IMR-90 (cell line): ENCODE measurements around the gene ZNF593OS. TPM values are rescaled to one million over a fixed set of nuclear protein-coding genes. Genes with fewer than 3 reads are reported as not detected.

Experiments
- ATAC-seq: fragments of 200-7000 bp; cut with Tn5 transposase; 2 replicates; pipeline ENCODE4 v1.9.1; 2020; ENCODE audit warnings: low read depth, mild to moderate bottlenecking, moderate library complexity
- BruUV-seq: library from RNA; stranded (reverse); fragments of 400-500 nt; replicated peaks from 2 replicates; lab custom pipeline; 2021; lab: Mats Ljungman, UMichigan
- CTCF ChIA-PET: fragments of 300-600 bp; formaldehyde crosslinking; extraction: SDS; loops from one replicate; lab custom pipeline; 2021; ENCODE audit warnings: antibody characterized with exemption; lab: Yijun Ruan, JAX
- POLR2A ChIA-PET: fragments of 300-600 bp; sonication (Branson Sonifier 250); formaldehyde crosslinking; loops from one replicate; lab custom pipeline; 2022; ENCODE audit warnings: antibody characterized with exemption; ENCODE audit not compliant: unreplicated experiment; lab: Charles Lee
- DNase-seq: peaks from one replicate; pipeline ENCODE4 v3.0.0; 2013
- H2AFZ ChIP-seq: replicated peaks from 2 replicates; pipeline ENCODE3; 2013; ENCODE audit warnings: low read length, mild to moderate bottlenecking; ENCODE audit not compliant: poor library complexity
- H2AK5ac ChIP-seq: 2 replicates; pipeline ENCODE4 v1.6.1; 2013; ENCODE audit warnings: low read depth, low read length, inconsistent platforms
- H2AK9ac ChIP-seq: replicated peaks from 2 replicates; pipeline ENCODE3; 2013; ENCODE audit warnings: mild to moderate bottlenecking, low read depth, low read length, moderate library complexity; ENCODE audit not compliant: poor library complexity
- H2BK120ac ChIP-seq: 2 replicates; pipeline ENCODE4 v1.6.1; 2013; ENCODE audit warnings: low read depth, low read length, inconsistent platforms
- H2BK15ac ChIP-seq: 3 replicates; pipeline ENCODE4 v1.6.1; 2013; ENCODE audit warnings: low read depth, low read length, inconsistent platforms
- H2BK20ac ChIP-seq: 2 replicates; pipeline ENCODE4 v1.6.1; 2013; ENCODE audit warnings: low read depth, mild to moderate bottlenecking, inconsistent platforms, low read length, moderate library complexity
- H2BK5ac ChIP-seq: 2 replicates; pipeline ENCODE4 v1.6.1; 2013; ENCODE audit warnings: mild to moderate bottlenecking, low read depth, low read length, inconsistent platforms; ENCODE audit not compliant: poor library complexity, severe bottlenecking
- H3K14ac ChIP-seq: replicated peaks from 2 replicates; pipeline ENCODE4 v1.6.1; 2013; ENCODE audit warnings: low read depth, low read length, inconsistent platforms
- H3K18ac ChIP-seq: 2 replicates; pipeline ENCODE4 v1.6.1; 2013; ENCODE audit warnings: low read depth, low read length, control low read depth
- H3K23ac ChIP-seq: 2 replicates; pipeline ENCODE4 v1.6.1; 2013; ENCODE audit warnings: low read depth, low read length, inconsistent platforms
- H3K27ac ChIP-seq: 2 replicates; pipeline ENCODE4 v1.5.1; 2013; ENCODE audit warnings: mild to moderate bottlenecking, control low read depth, low read length; ENCODE audit not compliant: insufficient read depth
- H3K27me3 ChIP-seq: 2 replicates; pipeline ENCODE4 v1.6.1; 2013; ENCODE audit warnings: low read length; ENCODE audit not compliant: control insufficient read depth, insufficient read depth
- H3K36me3 ChIP-seq: 2 replicates; pipeline ENCODE4 v1.6.1; 2013; ENCODE audit warnings: low read length, mixed read lengths; ENCODE audit not compliant: control insufficient read depth, insufficient read depth
- H3K4ac ChIP-seq: 2 replicates; pipeline ENCODE4 v1.6.1; 2013; ENCODE audit warnings: low read depth, low read length, inconsistent platforms
- H3K4me1 ChIP-seq: 2 replicates; pipeline ENCODE4 v1.6.1; 2013; ENCODE audit warnings: low read length, mixed read lengths; ENCODE audit not compliant: control insufficient read depth, insufficient read depth
- H3K4me2 ChIP-seq: 2 replicates; pipeline ENCODE4 v1.6.1; 2013; ENCODE audit warnings: low read depth, mild to moderate bottlenecking, control low read depth, low read length, moderate library complexity
- H3K4me3 ChIP-seq: 2 replicates; pipeline ENCODE4 v1.5.1; 2013; ENCODE audit warnings: low read depth, mild to moderate bottlenecking, control low read depth, low read length, moderate library complexity; ENCODE audit not compliant: insufficient read depth
- H3K56ac ChIP-seq: 2 replicates; pipeline ENCODE4 v1.6.1; 2013; ENCODE audit warnings: low read length, inconsistent platforms; ENCODE audit not compliant: insufficient read depth; ENCODE audit errors: extremely low read depth
- H3K79me1 ChIP-seq, 2 experiments: 2 replicates each; pipeline ENCODE4 v1.6.1; 2013; ENCODE audit warnings: low read length in 2 of 2, inconsistent platforms in 1 of 2, low read depth in 1 of 2
- H3K9ac ChIP-seq: 2 replicates; pipeline ENCODE4 v1.6.1; 2013; ENCODE audit warnings: low read depth, low read length, control low read depth
- H3K9me1 ChIP-seq: 2 replicates; pipeline ENCODE4 v1.6.1; 2013; ENCODE audit warnings: low read length, inconsistent platforms; ENCODE audit not compliant: insufficient read depth
- H3K9me3 ChIP-seq: 2 replicates; pipeline ENCODE4 v1.6.1; 2013; ENCODE audit warnings: low read length; ENCODE audit not compliant: control insufficient read depth, insufficient read depth
- H4K20me1 ChIP-seq: 2 replicates; pipeline ENCODE4 v1.6.1; 2013; ENCODE audit warnings: low read length, inconsistent platforms; ENCODE audit not compliant: insufficient read depth
- H4K5ac ChIP-seq: 2 replicates; pipeline ENCODE4 v1.6.1; 2013; ENCODE audit warnings: mild to moderate bottlenecking, low read depth, low read length, control low read depth
- H4K8ac ChIP-seq, 2 experiments: 2 replicates each; pipeline ENCODE4 v1.6.1; 2013; ENCODE audit warnings: low read depth in 2 of 2, low read length in 2 of 2, control low read depth in 1 of 2, inconsistent platforms in 1 of 2
- H4K91ac ChIP-seq: 2 replicates; pipeline ENCODE4 v1.6.1; 2013; ENCODE audit warnings: low read depth, low read length, inconsistent platforms; ENCODE audit not compliant: insufficient read depth
- CEBPB ChIP-seq: IDR thresholded peaks from 2 replicates; pipeline ENCODE4 v1.6.1; 2012; ENCODE audit warnings: low read depth, low read length, improper control_type of control experiment
- CHD1 ChIP-seq: IDR thresholded peaks from 2 replicates; pipeline ENCODE4 v1.6.1; 2012; ENCODE audit warnings: low read depth, low read length, improper control_type of control experiment
- MAFK ChIP-seq: IDR thresholded peaks from 2 replicates; pipeline ENCODE4 v1.6.1; 2012; ENCODE audit warnings: low read depth, low read length, improper control_type of control experiment
- NFE2L2 ChIP-seq: fragments of 150-350 bp; IDR thresholded peaks from 2 replicates; pipeline ENCODE4 v1.6.1; 2016; ENCODE audit warnings: low read depth, mild to moderate bottlenecking, low read length
- RAD21 ChIP-seq: IDR thresholded peaks from 2 replicates; pipeline ENCODE4 v1.6.1; 2012; ENCODE audit warnings: low read length, improper control_type of control experiment
- RCOR1 ChIP-seq: IDR thresholded peaks from 2 replicates; pipeline ENCODE4 v1.6.1; 2012; ENCODE audit warnings: mild to moderate bottlenecking, low read length, improper control_type of control experiment; ENCODE audit not compliant: insufficient replicate concordance
- SMC3 ChIP-seq: fragments of 150-350 bp; IDR thresholded peaks from 2 replicates; pipeline ENCODE4 v1.6.1; 2016; ENCODE audit warnings: low read depth, mild to moderate bottlenecking, antibody characterized with exemption, low read length, moderate library complexity
- WGBS, 2 experiments: methylation state at CpG; one replicate each; pipeline versions ENCODE4 v1.1.5 to v1.1.7; 2013; ENCODE audit warnings: missing lambda C conversion rate in 2 of 2; ENCODE audit not compliant: insufficient read length in 1 of 2; ENCODE audit errors: extremely low coverage in 2 of 2; 5-methylcytosine and 5-hydroxymethylcytosine counted together
- dilution Hi-C: fragments of 300-500 bp; cut with HindIII; formaldehyde crosslinking; loops from one replicate; pipeline ENCODE4 v1.14.3; 2018; ENCODE audit warnings: low sequenced_read_pairs; ENCODE audit not compliant: unreplicated experiment
- in situ Hi-C: fragments of 300-500 bp; cut with MboI; formaldehyde crosslinking; loops from 3 replicates; pipeline ENCODE4 v1.14.3; 2019; ENCODE audit warnings: low sequenced_read_pairs, inconsistent platforms, mixed read lengths
- intact Hi-C: fragments of 100-400 bp; cut with micrococcal nuclease; formaldehyde crosslinking; loops from 2 replicates; pipeline ENCODE4 v1.10.0; 2022
- polyA plus RNA-seq, 3 experiments: library from polyadenylated mRNA; depleted of rRNA; stranded (reverse); fragments of >200 nt; gene quantifications; 2 replicates each; pipeline ENCODE4 v1.2.3, GENCODE V29; 2012; ENCODE audit warnings: low replicate concordance in 1 of 3
- total RNA-seq: library from RNA; depleted of rRNA; stranded (reverse); fragments of >200 nt; gene quantifications from 2 replicates; pipeline ENCODE4 v1.2.3, GENCODE V29; 2012
- TF ChIP-seq, protein P1 (sequence below): fragments of 150-350 bp; IDR thresholded peaks from 2 replicates; pipeline ENCODE4 v1.6.1; 2017; ENCODE audit warnings: mild to moderate bottlenecking, antibody characterized with exemption, low read length, low read depth
- TF ChIP-seq, protein P2 (sequence below): conservative IDR thresholded peaks from 2 replicates; pipeline ENCODE4 v1.5.1; 2012; ENCODE audit warnings: mild to moderate bottlenecking, low read depth, low read length, improper control_type of control experiment

The ZNF593OS gene
- total and polyA plus RNA-seq, 2 of the 4 experiments (the other 2 are of a cell fraction), result not detected

DNA sequence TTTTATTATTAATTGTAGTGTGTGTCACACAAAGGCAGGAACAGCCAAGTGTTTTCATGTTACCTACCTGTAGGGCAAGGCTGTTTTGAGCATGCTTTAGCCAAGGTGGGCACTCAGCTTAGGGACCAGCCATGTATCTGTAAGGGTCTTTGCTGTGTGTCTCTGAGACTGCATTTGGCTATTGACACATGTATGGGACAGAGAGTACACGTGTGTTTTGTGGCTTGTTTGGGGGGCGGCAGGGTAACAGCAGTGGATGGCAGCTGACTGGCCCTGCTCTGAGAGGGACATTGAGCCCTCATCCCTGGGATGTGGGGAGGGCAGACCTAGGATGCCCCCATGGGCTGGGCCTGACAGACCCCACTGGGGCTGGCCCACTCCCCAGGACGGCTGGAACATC lies 25.7 kb upstream of the ZNF593OS start:
- Histone ChIP-seq H2AK5ac (no peak overlapping the region), H2BK20ac (no peak overlapping the region), H3K27me3 (peaks cover 40% of the 10 kb centered on the region), H2BK120ac (no peak overlapping the region), H3K9ac (no peak overlapping the region), H3K27ac (no peak overlapping the region), H3K23ac (no peak overlapping the region), H4K20me1 (no peaks in the 10 kb centered on the region), H4K91ac (no peak overlapping the region), H3K4me1 (no peaks in the 10 kb centered on the region), H3K56ac (no peak overlapping the region), H3K79me1 (no peaks in the 10 kb centered on the region), H2AFZ (no peak overlapping the region), H4K8ac (no peak overlapping the region), H3K36me3 (no peaks in the 10 kb centered on the region), H3K4me2 (no peak overlapping the region), H3K9me3 (no peaks in the 10 kb centered on the region), H3K4ac (no peak overlapping the region), H2BK15ac (no peak overlapping the region), H3K4me3 (no peak overlapping the region), H3K14ac (no peak overlapping the region), H3K18ac (no peak overlapping the region), H3K9me1 (no peaks in the 10 kb centered on the region), H4K5ac (no peak overlapping the region), H2BK5ac (no peak overlapping the region), H2AK9ac (no peak overlapping the region)
- in situ Hi-C loops, result no loop called here
- no peak for DNase-seq
- no peak for TF ChIP-seq CHD1
- TF ChIP-seq, protein P1, sequence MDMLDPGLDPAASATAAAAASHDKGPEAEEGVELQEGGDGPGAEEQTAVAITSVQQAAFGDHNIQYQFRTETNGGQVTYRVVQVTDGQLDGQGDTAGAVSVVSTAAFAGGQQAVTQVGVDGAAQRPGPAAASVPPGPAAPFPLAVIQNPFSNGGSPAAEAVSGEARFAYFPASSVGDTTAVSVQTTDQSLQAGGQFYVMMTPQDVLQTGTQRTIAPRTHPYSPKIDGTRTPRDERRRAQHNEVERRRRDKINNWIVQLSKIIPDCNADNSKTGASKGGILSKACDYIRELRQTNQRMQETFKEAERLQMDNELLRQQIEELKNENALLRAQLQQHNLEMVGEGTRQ, result no peak
- TF ChIP-seq NFE2L2, result no peak
- TF ChIP-seq CEBPB, result no peak
- TF ChIP-seq RCOR1, result no peak
- no peak for TF ChIP-seq MAFK
- TF ChIP-seq, protein P2, sequence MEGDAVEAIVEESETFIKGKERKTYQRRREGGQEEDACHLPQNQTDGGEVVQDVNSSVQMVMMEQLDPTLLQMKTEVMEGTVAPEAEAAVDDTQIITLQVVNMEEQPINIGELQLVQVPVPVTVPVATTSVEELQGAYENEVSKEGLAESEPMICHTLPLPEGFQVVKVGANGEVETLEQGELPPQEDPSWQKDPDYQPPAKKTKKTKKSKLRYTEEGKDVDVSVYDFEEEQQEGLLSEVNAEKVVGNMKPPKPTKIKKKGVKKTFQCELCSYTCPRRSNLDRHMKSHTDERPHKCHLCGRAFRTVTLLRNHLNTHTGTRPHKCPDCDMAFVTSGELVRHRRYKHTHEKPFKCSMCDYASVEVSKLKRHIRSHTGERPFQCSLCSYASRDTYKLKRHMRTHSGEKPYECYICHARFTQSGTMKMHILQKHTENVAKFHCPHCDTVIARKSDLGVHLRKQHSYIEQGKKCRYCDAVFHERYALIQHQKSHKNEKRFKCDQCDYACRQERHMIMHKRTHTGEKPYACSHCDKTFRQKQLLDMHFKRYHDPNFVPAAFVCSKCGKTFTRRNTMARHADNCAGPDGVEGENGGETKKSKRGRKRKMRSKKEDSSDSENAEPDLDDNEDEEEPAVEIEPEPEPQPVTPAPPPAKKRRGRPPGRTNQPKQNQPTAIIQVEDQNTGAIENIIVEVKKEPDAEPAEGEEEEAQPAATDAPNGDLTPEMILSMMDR, result no peak
- no peak for TF ChIP-seq SMC3
- TF ChIP-seq RAD21, result no peak
- POLR2A ChIA-PET, result no interaction called here
- CTCF ChIA-PET, result no interaction called here
- dilution Hi-C loops, result no loop called here
- intact Hi-C loops, result no loop called here
- WGBS, 2 experiments, result no CpG with 5 or more reads among the region's 3 CpGs
- no peak for ATAC-seq
- BruUV-seq, result no TSS peak
